ENCODE results near the gene YPEL2. TPM values are rescaled to one million over a fixed set of nuclear protein-coding genes. Genes with fewer than 3 reads are reported as not detected.
A peak's percentile ranks its signal among the peaks of the same experiment; 100 is the strongest.

Gene YPEL2
- total and polyA plus RNA-seq, 2 donors (not counting 1 experiment from before 2014, with no cell fraction given): 20.7 to 51.8 TPM

DNA sequence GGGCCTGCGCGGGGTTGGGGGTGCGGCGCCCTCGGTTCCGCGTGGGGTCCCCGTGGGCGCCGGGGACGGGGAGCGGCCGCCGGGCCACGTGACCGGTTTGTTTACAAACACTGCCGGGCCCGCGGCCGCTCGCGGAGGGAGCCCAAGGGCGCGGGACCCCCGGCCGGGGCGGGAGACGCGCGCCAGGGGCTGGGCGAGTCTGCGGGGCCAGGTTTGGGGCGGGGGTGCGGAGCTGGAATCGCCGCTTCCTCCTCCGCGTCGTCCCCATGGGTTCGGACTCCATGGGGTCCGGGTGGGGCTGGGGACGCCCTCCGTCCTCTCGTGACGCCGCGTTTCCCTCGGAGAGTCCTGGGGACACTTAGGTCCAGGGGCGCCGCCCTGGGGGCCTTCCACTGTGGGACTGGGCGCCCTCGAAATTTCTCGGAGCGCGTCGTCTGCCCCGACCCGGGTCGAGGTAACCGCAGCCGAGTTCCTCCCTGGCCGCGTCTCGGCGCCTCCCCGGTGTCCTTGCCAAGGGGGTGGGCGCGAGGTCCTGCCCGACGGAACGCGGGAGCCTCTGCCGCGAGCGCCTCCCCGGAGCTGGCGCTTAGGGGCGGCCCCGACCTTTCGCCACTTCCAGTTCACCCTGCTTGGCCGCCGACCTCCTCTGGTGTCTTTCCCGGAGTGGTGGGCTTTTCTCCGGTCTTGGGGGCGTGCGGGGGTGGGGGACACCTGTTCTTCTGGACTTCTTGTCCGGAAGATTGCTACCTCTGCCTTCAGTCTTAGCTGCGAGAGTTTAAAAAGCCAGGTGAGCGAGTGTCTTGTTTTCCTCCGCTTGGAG is 684 bp downstream of the YPEL2 start:
- H3K4me2 ChIP-seq (replicated peaks; ENCODE audit: low read depth, low read length, poor library complexity, severe bottlenecking): peak overlapping the region; percentile 96
- H3K27me3 ChIP-seq (replicated peaks in 1 of 4; ENCODE audit: control extremely low read depth in 1 of 4, control insufficient read depth in 3 of 4, insufficient read depth in 4 of 4, low read length in 3 of 4): no peaks in the 10 kb centered on the region
- no peaks in the 10 kb centered on the region for H3K9me3 ChIP-seq (ENCODE audit: control extremely low read depth in 1 of 3, control insufficient read depth in 2 of 3, insufficient read depth in 1 of 3, low read length in 2 of 3)
- DNase-seq (peak; percentile 48), ATAC-seq (ENCODE audit: low read depth) (peak; percentile 5)
- intact Hi-C loops (cut with micrococcal nuclease): loop anchor here (1.0 to 2.0 kb wide), 2 partner anchors 19 to 30 kb away; no protein-coding TSS in a partner anchor
- POLR2A ChIA-PET: interaction anchor here (0.6 to 3.2 kb wide), 7 partner anchors 13 to 488 kb away, joined by 3 to 17 read pairs (median 3); no protein-coding TSS in a partner anchor
- Mint-ChIP-seq H3K27ac (peak overlapping the region; percentile 89), H3K27me3 (no peaks in the 10 kb centered on the region), H3K4me1 (peaks cover 71% of the 10 kb centered on the region), H3K9me3 (ENCODE audit: insufficient read depth) (no peaks in the 10 kb centered on the region), H3K4me3 (peak overlapping the region; percentile 97)
- peak overlapping the region; percentile 82 for H3K9ac ChIP-seq (ENCODE audit: low read length)
- peak overlapping the region; percentile 78 for H2AFZ ChIP-seq (ENCODE audit: insufficient read depth, low read depth, low read length, poor library complexity, severe bottlenecking)
- H3K27ac ChIP-seq (ENCODE audit: low read length in 2 of 2): peak overlapping the region; percentile 42 to 76
- peak overlapping the region; percentile 45 to 93 (median 90) for H3K4me3 ChIP-seq (ENCODE audit: control extremely low read depth in 1 of 5, extremely low read depth in 1 of 5, insufficient read depth in 1 of 5, low read depth in 2 of 5, low read length in 4 of 5)
- H4K20me1 ChIP-seq (ENCODE audit: control insufficient read depth, insufficient read depth, low read length, poor library complexity, severe bottlenecking): peaks cover 39% of the 10 kb centered on the region
- TF ChIP-seq, protein P1, sequence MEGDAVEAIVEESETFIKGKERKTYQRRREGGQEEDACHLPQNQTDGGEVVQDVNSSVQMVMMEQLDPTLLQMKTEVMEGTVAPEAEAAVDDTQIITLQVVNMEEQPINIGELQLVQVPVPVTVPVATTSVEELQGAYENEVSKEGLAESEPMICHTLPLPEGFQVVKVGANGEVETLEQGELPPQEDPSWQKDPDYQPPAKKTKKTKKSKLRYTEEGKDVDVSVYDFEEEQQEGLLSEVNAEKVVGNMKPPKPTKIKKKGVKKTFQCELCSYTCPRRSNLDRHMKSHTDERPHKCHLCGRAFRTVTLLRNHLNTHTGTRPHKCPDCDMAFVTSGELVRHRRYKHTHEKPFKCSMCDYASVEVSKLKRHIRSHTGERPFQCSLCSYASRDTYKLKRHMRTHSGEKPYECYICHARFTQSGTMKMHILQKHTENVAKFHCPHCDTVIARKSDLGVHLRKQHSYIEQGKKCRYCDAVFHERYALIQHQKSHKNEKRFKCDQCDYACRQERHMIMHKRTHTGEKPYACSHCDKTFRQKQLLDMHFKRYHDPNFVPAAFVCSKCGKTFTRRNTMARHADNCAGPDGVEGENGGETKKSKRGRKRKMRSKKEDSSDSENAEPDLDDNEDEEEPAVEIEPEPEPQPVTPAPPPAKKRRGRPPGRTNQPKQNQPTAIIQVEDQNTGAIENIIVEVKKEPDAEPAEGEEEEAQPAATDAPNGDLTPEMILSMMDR (IDR thresholded peaks at IDR 0.05): no peak
- TF ChIP-seq EZH2 (IDR thresholded peaks at IDR 0.05; ENCODE audit: borderline replicate concordance, insufficient read depth, low read depth, low read length, poor library complexity, severe bottlenecking): no peak
- peaks cover 53% of the 10 kb centered on the region for H3K79me2 ChIP-seq (ENCODE audit: control insufficient read depth, insufficient read depth, low read length)
- no peaks in the 10 kb centered on the region for H3K36me3 ChIP-seq (replicated peaks in 1 of 2; ENCODE audit: control extremely low read depth in 1 of 2, control insufficient read depth in 1 of 2, extremely low read depth in 1 of 2, insufficient read depth in 2 of 2, low read length in 1 of 2)
- CTCF ChIA-PET: interaction anchor here (0.7 to 8.1 kb wide), 17 partner anchors 18 to 310 kb away, joined by 3 to 358 read pairs (median 5); no protein-coding TSS in a partner anchor
- under 1% methylated on average over 90 of the region's 90 CpGs for WGBS (ENCODE audit: insufficient coverage)
- peaks cover 33 to 45% of the 10 kb centered on the region in 2 donors for H3K4me1 ChIP-seq (ENCODE audit: control insufficient read depth in 2 of 2, insufficient read depth in 2 of 2, low read length in 2 of 2)

All from B cell (primary cell).